Tibial artery (tissue), 4 donors: ENCODE results near the gene CRYBB2.
"Not testable (repeated sequence)": the region's sequence is repeated elsewhere in the genome, so short reads cannot be mapped to it uniquely, and the experiment has no call there.

ENCODE experiments used
- DNase-seq, 2 donors: peaks; one replicate each; pipeline ENCODE4 v3.0.0-alpha.2; 2019
- H3K27ac ChIP-seq, 2 donors: fragments of 200-600 bp; sonication (generic) in 1 of 2; 1 replicate in 1 of 2; 2 replicates in 1 of 2; pipeline ENCODE4 v1.5.1; 2018 to 2019; ENCODE audit warnings: mild to moderate bottlenecking in 1 of 2
- H3K27me3 ChIP-seq, 2 donors: fragments of 200-600 bp; sonication (generic) in 1 of 2; one replicate each; pipeline versions ENCODE4 v1.5.1 to v1.6.0; 2016 to 2019
- H3K36me3 ChIP-seq, 3 donors: fragments of 200-600 bp; sonication (generic) in 2 of 3; one replicate each; pipeline ENCODE4 v1.5.1; 2016 to 2019; ENCODE audit warnings: mild to moderate bottlenecking in 2 of 3
- H3K4me1 ChIP-seq, 4 donors: fragments of 200-600 bp; sonication (generic) in 2 of 4; 1 replicate in 3 of 4; 2 replicates in 1 of 4; pipeline ENCODE4 v1.5.1; 2016 to 2019
- H3K4me3 ChIP-seq, 2 donors: fragments of 200-600 bp; sonication (generic) in 1 of 2; 1 replicate in 1 of 2; 2 replicates in 1 of 2; pipeline ENCODE4 v1.5.1; 2018 to 2019; ENCODE audit warnings: mild to moderate bottlenecking in 2 of 2
- H3K9me3 ChIP-seq, 3 donors: fragments of 200-600 bp; sonication (generic) in 1 of 3; one replicate each; pipeline ENCODE4 v1.5.1; 2016 to 2019
- intact Hi-C: fragments of 100-400 bp; cut with DNase I; formaldehyde crosslinking; loops from one replicate; pipeline ENCODE4 v1.15.0; 2023; ENCODE audit warnings: low total_unique reads

Gene CRYBB2

DNA sequence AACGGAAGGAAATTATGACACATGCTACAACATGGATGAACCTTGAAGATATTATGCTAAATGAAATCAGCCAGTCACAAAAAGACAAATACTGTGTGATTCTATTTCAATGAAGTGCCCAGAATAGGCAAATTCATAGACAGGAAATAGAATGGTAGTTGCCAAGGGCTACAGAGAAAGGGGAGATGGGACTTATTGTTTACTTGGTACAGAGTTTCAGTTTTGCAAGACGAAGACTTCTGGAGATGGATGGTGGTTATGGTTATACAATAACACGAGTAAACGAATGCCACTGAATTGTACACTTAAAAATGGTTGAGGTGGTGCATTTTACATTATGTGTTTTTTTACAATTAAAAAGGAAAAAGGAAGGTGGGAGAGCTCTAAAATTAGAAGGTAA is 48.1 kb downstream of the CRYBB2 start:
- DNase-seq, H3K27ac ChIP-seq, H3K27me3 ChIP-seq, H3K36me3 ChIP-seq, H3K4me1 ChIP-seq, H3K4me3 ChIP-seq: not testable (repeated sequence)
- intact Hi-C loops: loop anchor here (5.0 kb wide), 1 partner anchor 255 kb away; no protein-coding TSS in a partner anchor
- peaks cover 0 to 11% (median 8%) of the 10 kb centered on the region in 3 donors for H3K9me3 ChIP-seq

GRCh38 chr22:25268902-25269301 is 49.5 kb downstream of the CRYBB2 start:
- H3K4me3 ChIP-seq, DNase-seq, H3K36me3 ChIP-seq, H3K27me3 ChIP-seq, H3K4me1 ChIP-seq, H3K27ac ChIP-seq: not testable (repeated sequence)
- intact Hi-C loops: loop anchor here (5.0 kb wide), 1 partner anchor 253 kb away; no protein-coding TSS in a partner anchor
- H3K9me3 ChIP-seq: peaks cover 0 to 11% (median 8%) of the 10 kb centered on the region in 3 donors

- H3K4me1 ChIP-seq, intact Hi-C loops, DNase-seq, H3K4me3 ChIP-seq, H3K36me3 ChIP-seq, H3K27ac ChIP-seq, H3K27me3 ChIP-seq: not testable (repeated sequence)
- peaks cover 0 to 11% (median 8%) of the 10 kb centered on the region in 3 donors for H3K9me3 ChIP-seq
These were observed 50.6 kb downstream of the CRYBB2 start for GRCh38 chr22:25270061-25270460.

DNA sequence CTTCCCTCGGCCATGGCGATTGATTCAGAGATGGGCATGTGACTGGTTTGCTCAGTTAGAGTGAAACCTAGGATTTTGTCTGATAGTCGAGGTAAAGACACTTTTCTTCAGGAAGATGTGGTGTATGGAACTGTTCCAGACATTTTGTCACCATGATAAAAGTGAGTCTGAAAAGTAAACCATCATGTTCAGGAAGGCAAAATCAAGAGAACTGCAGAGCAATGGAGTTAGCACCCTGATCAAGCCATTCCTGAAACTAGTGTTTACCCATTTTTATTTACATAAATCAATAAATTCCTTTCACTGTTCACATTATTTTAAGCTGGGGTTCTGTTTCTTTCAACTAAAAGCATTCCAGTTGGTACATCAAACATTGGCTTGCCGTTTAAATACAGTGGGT is 53.8 kb downstream of the CRYBB2 start:
- H3K27me3 ChIP-seq, H3K27ac ChIP-seq, H3K4me3 ChIP-seq, H3K4me1 ChIP-seq, DNase-seq, H3K9me3 ChIP-seq, intact Hi-C loops, H3K36me3 ChIP-seq: not testable (repeated sequence)

DNA sequence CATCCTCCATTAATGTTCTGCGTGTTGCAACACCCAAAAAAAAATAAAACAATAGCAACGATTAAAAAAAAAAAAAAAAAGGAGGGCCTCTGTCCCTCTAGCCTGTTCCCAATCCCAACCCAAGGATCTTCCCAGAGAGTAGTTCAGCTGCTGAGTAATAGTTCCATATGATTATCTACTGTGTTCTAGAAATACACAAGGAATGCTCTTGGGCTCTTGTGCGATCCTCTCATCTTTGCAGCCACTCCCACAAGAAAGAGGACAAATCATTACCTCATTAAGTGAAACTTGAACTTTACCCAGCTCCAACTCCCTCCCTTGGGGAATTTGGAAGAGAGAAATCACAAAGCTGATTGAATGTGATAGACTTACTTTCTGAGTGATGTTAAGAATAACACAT is 54.5 kb downstream of the CRYBB2 start:
- H3K27me3 ChIP-seq, intact Hi-C loops, H3K27ac ChIP-seq, H3K36me3 ChIP-seq, H3K4me1 ChIP-seq, H3K4me3 ChIP-seq, DNase-seq, H3K9me3 ChIP-seq: not testable (repeated sequence)

GRCh38 chr22:25280118-25280517 is 60.7 kb downstream of the CRYBB2 start:
- not testable (repeated sequence) for DNase-seq

More at GRCh38 chr22:25280118-25280517, 60.7 kb downstream of the CRYBB2 start:
- H3K4me3 ChIP-seq, H3K9me3 ChIP-seq, intact Hi-C loops, H3K36me3 ChIP-seq, H3K27ac ChIP-seq: not testable (repeated sequence)
- H3K4me1 ChIP-seq: peaks cover 0 to 13% (median 11%) of the 10 kb centered on the region in 4 donors
- peaks cover 0 to 42% of the 10 kb centered on the region in 2 donors for H3K27me3 ChIP-seq
